HepG2 (cell line): ENCODE measurements around the gene CD151. TPM values are rescaled to one million over a fixed set of nuclear protein-coding genes. Genes with fewer than 3 reads are reported as not detected.
A peak's percentile ranks its signal among the peaks of the same experiment; 100 is the strongest.

Experiments used
- ATF7 ChIP-seq, 2 experiments: fragments of 450-650 bp in 1 of 2; sonication (generic) in 1 of 2; formaldehyde crosslinking in 1 of 2; IDR thresholded peaks; 2 replicates each; pipeline versions ENCODE4 v1.4.0 to v1.6.1; 2016 to 2020; ENCODE audit warnings: antibody characterized with exemption in 1 of 2, mild to moderate bottlenecking in 1 of 2, missing genetic modification reagents in 1 of 2
- HDAC1 ChIP-seq: sonication (generic); formaldehyde crosslinking; IDR thresholded peaks from 2 replicates; pipeline ENCODE4 v1.5.1; 2020; ENCODE audit warnings: mild to moderate bottlenecking, missing genetic modification reagents
- HOMEZ ChIP-seq: IDR thresholded peaks from 2 replicates; pipeline ENCODE4 v1.6.1; 2016; ENCODE audit warnings: low read depth
- HOXD1 ChIP-seq: sonication (generic); formaldehyde crosslinking; IDR thresholded peaks from 2 replicates; pipeline ENCODE4 v1.5.0; 2020; ENCODE audit warnings: missing genetic modification reagents
- MEF2D ChIP-seq: sonication (generic); formaldehyde crosslinking; IDR thresholded peaks from 2 replicates; pipeline ENCODE4 v1.5.1; 2020; ENCODE audit warnings: mild to moderate bottlenecking, missing genetic modification reagents
- MXD4 ChIP-seq: IDR thresholded peaks from 2 replicates; pipeline ENCODE4 v1.6.1; 2016; ENCODE audit warnings: mild to moderate bottlenecking, missing biosample characterization, missing genetic modification reagents
- NFE2L1 ChIP-seq: sonication (generic); formaldehyde crosslinking; IDR thresholded peaks from 2 replicates; pipeline ENCODE4 v1.4.0; 2020; ENCODE audit warnings: missing genetic modification reagents, mild to moderate bottlenecking, borderline replicate concordance
- NR2F6 ChIP-seq, 2 experiments: IDR thresholded peaks; 2 replicates each; pipeline ENCODE4 v1.6.1; 2016; ENCODE audit warnings: antibody characterized with exemption in 1 of 2, mild to moderate bottlenecking in 1 of 2
- TAF15 ChIP-seq: fragments of 200-400 bp; formaldehyde crosslinking; IDR thresholded peaks from one replicate; pipeline ENCODE4 v1.6.1; 2018; ENCODE audit warnings: mild to moderate bottlenecking, low read depth, low read length; ENCODE audit not compliant: poor library complexity, severe bottlenecking
- TERF1 ChIP-seq: sonication (generic); formaldehyde crosslinking; IDR thresholded peaks from 2 replicates; pipeline ENCODE4 v1.8.0; 2022; ENCODE audit warnings: mild to moderate bottlenecking, missing genetic modification reagents, moderate library complexity
- XBP1 ChIP-seq: sonication (generic); formaldehyde crosslinking; IDR thresholded peaks from 2 replicates; pipeline ENCODE4 v1.5.0; 2020; ENCODE audit warnings: missing genetic modification reagents
- ZFP62 ChIP-seq: sonication (generic); formaldehyde crosslinking; IDR thresholded peaks from 2 replicates; pipeline ENCODE4 v1.4.0; 2020; ENCODE audit warnings: missing genetic modification reagents
- ZNF704 ChIP-seq: sonication (generic); formaldehyde crosslinking; IDR thresholded peaks from 2 replicates; pipeline ENCODE4 v1.8.1; 2023; ENCODE audit warnings: mild to moderate bottlenecking, inconsistent platforms, moderate library complexity, missing genetic modification reagents, borderline replicate concordance
- ZNF850 ChIP-seq: sonication (generic); formaldehyde crosslinking; conservative IDR thresholded peaks from 2 replicates; pipeline ENCODE4 v1.9.0; 2021; ENCODE audit warnings: mild to moderate bottlenecking, missing genetic modification reagents
- polyA plus RNA-seq, 8 experiments: library from polyadenylated mRNA; depleted of rRNA in 3 of 8; stranded (reverse) in 7 of 8; unstranded in 1 of 8; fragments of >200 nt; fragmentation: Illumina TruSeq in 4 of 8; extraction: Trizol in 4 of 8; gene quantifications; 2 replicates each; pipeline versions ENCODE4 v1.2.1 to v1.2.3, GENCODE V29; 2011 to 2016; ENCODE audit warnings: low read depth in 4 of 8, missing spikeins in 1 of 8, mixed read lengths in 1 of 8; ENCODE audit not compliant: insufficient read depth in 1 of 8
- total RNA-seq, 5 experiments: library from RNA; depleted of rRNA; stranded (reverse); fragments of >200 nt; fragmentation: Illumina TruSeq; extraction: Trizol; gene quantifications; 2 replicates each; pipeline ENCODE4 v1.2.3, GENCODE V29; 2016; ENCODE audit warnings: low read depth in 1 of 5
- TF ChIP-seq, protein P1 (sequence below): sonication (generic); formaldehyde crosslinking; IDR thresholded peaks from 2 replicates; pipeline ENCODE4 v1.5.0; 2020; ENCODE audit warnings: missing genetic modification reagents
- TF ChIP-seq, protein P2 (sequence below): sonication (generic); formaldehyde crosslinking; IDR thresholded peaks from 2 replicates; pipeline ENCODE4 v1.4.0; 2020; ENCODE audit warnings: missing genetic modification reagents

The CD151 gene
- total and polyA plus RNA-seq, 2 of the 13 experiments (the other 11 are each of a cell fraction or from before 2014, with no cell fraction given) = 125 to 197 TPM

GRCh38 chr11:808427-809286, 24.1 kb upstream of the CD151 start (continued):
- TF ChIP-seq NR2F6 (IDR thresholded peaks at IDR 0.05) (no peak), NR2F6 (CRISPR knock-in tag; IDR thresholded peaks at IDR 0.05) (peak; percentile 11; the same call in 1 of the 2 replicates), HOXD1 (CRISPR knock-in tag) (peak; percentile 36; the same call in 1 of the 2 replicates), HDAC1 (no peak), ZNF850 (CRISPR knock-in tag) (peak; percentile 93; the same call in 1 of the 2 replicates), TAF15 (no peak), HOMEZ (CRISPR knock-in tag) (peak; percentile 43; the same call in 1 of the 2 replicates), TERF1 (CRISPR knock-in tag) (no peak), ATF7 (IDR thresholded peaks at IDR 0.05) (no peak), ATF7 (CRISPR knock-in tag; IDR thresholded peaks at IDR 0.05) (no peak), ZFP62 (CRISPR knock-in tag) (0 out of 2 replicates have a peak, but pooled peaks have one; percentile 5), NFE2L1 (CRISPR knock-in tag) (no peak), MEF2D (no peak), XBP1 (peak; percentile 39; the same call in 1 of the 2 replicates), ZNF704 (CRISPR knock-in tag) (no peak), MXD4 (CRISPR knock-in tag) (no peak)
- TF ChIP-seq, protein P1, sequence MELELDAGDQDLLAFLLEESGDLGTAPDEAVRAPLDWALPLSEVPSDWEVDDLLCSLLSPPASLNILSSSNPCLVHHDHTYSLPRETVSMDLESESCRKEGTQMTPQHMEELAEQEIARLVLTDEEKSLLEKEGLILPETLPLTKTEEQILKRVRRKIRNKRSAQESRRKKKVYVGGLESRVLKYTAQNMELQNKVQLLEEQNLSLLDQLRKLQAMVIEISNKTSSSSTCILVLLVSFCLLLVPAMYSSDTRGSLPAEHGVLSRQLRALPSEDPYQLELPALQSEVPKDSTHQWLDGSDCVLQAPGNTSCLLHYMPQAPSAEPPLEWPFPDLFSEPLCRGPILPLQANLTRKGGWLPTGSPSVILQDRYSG (CRISPR knock-in tag) = no peak
- TF ChIP-seq, protein P2, sequence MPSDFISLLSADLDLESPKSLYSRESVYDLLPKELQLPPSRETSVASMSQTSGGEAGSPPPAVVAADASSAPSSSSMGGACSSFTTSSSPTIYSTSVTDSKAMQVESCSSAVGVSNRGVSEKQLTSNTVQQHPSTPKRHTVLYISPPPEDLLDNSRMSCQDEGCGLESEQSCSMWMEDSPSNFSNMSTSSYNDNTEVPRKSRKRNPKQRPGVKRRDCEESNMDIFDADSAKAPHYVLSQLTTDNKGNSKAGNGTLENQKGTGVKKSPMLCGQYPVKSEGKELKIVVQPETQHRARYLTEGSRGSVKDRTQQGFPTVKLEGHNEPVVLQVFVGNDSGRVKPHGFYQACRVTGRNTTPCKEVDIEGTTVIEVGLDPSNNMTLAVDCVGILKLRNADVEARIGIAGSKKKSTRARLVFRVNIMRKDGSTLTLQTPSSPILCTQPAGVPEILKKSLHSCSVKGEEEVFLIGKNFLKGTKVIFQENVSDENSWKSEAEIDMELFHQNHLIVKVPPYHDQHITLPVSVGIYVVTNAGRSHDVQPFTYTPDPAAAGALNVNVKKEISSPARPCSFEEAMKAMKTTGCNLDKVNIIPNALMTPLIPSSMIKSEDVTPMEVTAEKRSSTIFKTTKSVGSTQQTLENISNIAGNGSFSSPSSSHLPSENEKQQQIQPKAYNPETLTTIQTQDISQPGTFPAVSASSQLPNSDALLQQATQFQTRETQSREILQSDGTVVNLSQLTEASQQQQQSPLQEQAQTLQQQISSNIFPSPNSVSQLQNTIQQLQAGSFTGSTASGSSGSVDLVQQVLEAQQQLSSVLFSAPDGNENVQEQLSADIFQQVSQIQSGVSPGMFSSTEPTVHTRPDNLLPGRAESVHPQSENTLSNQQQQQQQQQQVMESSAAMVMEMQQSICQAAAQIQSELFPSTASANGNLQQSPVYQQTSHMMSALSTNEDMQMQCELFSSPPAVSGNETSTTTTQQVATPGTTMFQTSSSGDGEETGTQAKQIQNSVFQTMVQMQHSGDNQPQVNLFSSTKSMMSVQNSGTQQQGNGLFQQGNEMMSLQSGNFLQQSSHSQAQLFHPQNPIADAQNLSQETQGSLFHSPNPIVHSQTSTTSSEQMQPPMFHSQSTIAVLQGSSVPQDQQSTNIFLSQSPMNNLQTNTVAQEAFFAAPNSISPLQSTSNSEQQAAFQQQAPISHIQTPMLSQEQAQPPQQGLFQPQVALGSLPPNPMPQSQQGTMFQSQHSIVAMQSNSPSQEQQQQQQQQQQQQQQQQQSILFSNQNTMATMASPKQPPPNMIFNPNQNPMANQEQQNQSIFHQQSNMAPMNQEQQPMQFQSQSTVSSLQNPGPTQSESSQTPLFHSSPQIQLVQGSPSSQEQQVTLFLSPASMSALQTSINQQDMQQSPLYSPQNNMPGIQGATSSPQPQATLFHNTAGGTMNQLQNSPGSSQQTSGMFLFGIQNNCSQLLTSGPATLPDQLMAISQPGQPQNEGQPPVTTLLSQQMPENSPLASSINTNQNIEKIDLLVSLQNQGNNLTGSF (CRISPR knock-in tag) = no peak
